ENCODE data around the gene MAGEB17. TPM values are rescaled to one million over a fixed set of nuclear protein-coding genes. Genes with fewer than 3 reads are reported as not detected.
"Not testable (repeated sequence)": the region's sequence is repeated elsewhere in the genome, so short reads cannot be mapped to it uniquely, and the experiment has no call there.

MAGEB17 gene
- total RNA-seq, 2 experiments from 2014 or later, result not detected

DNA sequence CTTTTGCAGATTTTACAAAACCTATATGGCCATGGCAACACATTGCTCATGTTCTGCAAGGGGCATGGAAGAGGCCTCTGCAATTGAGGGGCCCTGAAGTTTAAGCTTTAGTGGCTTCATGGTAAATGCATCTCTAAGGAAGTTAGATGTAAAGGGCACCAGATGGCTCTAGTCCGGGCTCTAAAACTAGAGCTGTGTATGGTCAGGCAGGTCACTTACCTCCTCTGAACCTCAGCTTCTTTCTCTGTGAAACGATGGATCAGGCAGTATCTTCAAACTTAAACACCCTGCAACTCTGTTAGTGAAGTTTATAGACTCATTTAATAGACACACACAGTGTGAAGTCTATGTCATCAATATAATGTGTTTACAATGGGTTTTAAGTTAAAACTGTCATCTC, 10.0 kb downstream of the MAGEB17 start:
- no peaks in the 10 kb centered on the region for H3K4me1 Mint-ChIP-seq
- H3K36me3 Mint-ChIP-seq, result no peaks in the 10 kb centered on the region
- peaks cover 5% of the 10 kb centered on the region for H3K27me3 Mint-ChIP-seq
- H3K27ac Mint-ChIP-seq, result no peak overlapping the region
- H3K4me3 Mint-ChIP-seq, result no peak overlapping the region
- no peak for DNase-seq
- no peaks in the 10 kb centered on the region for H3K9me3 Mint-ChIP-seq

DNA sequence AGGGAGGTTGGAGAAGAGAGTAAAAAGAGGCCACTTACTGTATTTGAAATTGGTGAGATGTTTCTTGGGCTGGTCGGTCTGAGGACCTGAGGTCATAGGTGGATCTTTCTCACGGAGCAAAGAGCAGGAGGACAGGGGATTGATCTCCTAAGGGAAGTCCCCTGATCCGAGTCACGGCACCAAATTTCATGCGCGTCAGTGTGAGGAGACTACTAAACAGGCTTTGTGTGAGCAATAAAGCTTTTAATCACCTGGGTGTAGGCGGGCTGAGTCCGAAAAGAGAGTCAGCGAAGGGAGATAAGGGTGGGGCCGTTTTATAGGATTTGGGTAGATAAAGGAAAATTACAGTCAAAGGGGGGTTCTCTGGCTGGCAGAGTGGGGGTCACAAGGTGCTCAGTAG, 16.6 kb downstream of the MAGEB17 start:
- DNase-seq, H3K36me3 Mint-ChIP-seq, H3K9me3 Mint-ChIP-seq, H3K4me3 Mint-ChIP-seq, H3K27me3 Mint-ChIP-seq, H3K27ac Mint-ChIP-seq, H3K4me1 Mint-ChIP-seq: not testable (repeated sequence)

DNA sequence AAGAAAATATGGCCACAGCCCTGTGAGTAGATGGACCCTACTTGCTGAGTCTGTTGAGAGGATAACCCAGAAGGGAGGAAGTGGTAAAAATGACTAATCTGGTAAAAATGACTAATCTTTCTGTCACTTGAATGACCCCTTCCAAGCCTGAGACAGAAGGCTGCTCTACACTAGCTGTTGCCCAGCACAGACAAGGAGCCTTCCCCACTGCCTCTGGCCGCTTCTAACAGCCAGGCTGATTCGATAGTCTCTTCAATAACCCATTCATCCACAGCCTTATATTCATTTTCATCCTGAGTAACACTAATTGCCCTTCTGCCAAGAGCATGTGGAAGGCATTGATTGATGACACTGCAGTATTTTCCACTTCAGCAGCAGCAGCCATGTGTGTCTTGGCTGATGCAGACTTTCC, 18.4 kb downstream of the MAGEB17 start:
- peaks cover 8% of the 10 kb centered on the region for H3K27me3 Mint-ChIP-seq
- peaks cover 11% of the 10 kb centered on the region for H3K4me1 Mint-ChIP-seq
- H3K4me3 Mint-ChIP-seq, result no peak overlapping the region
- no peak for DNase-seq
- H3K27ac Mint-ChIP-seq, result no peak overlapping the region
- no peaks in the 10 kb centered on the region for H3K9me3 Mint-ChIP-seq
- H3K36me3 Mint-ChIP-seq, result no peaks in the 10 kb centered on the region

- H3K27me3 Mint-ChIP-seq, result peaks cover 5% of the 10 kb centered on the region
- H3K36me3 Mint-ChIP-seq, result no peaks in the 10 kb centered on the region
- no peak overlapping the region for H3K4me3 Mint-ChIP-seq
- H3K4me1 Mint-ChIP-seq, result peaks cover 11% of the 10 kb centered on the region
- DNase-seq, result no peak
- no peak overlapping the region for H3K27ac Mint-ChIP-seq
- H3K9me3 Mint-ChIP-seq, result no peaks in the 10 kb centered on the region
Measured at GRCh38 chrX:16186380-16187007, 19.2 kb downstream of the MAGEB17 start.

- H3K27ac Mint-ChIP-seq, result no peak overlapping the region
- H3K36me3 Mint-ChIP-seq, result no peaks in the 10 kb centered on the region
- no peak for DNase-seq
- H3K4me1 Mint-ChIP-seq, result peaks cover 11% of the 10 kb centered on the region
- H3K9me3 Mint-ChIP-seq, result no peaks in the 10 kb centered on the region
- no peak overlapping the region for H3K4me3 Mint-ChIP-seq
- peaks cover 9% of the 10 kb centered on the region for H3K27me3 Mint-ChIP-seq
Measured at GRCh38 chrX:16187024-16187760, 19.9 kb downstream of the MAGEB17 start.

DNA sequence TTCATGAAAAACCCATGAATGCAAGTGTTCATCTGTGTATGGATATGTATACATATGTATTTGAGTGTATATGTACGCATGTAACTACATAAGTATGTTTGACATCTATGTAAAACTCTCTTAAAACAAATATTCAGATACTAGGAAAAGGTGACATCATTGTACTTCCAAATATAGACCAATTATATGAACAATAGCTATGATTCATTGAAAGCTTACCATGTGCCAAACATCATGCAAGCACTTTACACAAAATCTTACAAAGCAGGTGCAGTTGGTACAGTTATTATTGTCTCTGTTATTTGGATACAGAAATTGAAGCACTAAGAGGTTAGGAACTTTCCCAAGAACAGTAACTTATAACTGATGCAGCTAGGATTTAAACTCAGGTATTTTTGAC, 21.4 kb downstream of the MAGEB17 start:
- H3K27ac Mint-ChIP-seq, result no peak overlapping the region
- H3K27me3 Mint-ChIP-seq, result peaks cover 5% of the 10 kb centered on the region

GRCh38 chrX:16191605-16192004, 24.3 kb downstream of the MAGEB17 start:
- Mint-ChIP-seq H3K4me1 (peaks cover 2% of the 10 kb centered on the region), H3K36me3 (no peaks in the 10 kb centered on the region), H3K4me3 (no peak overlapping the region), H3K27me3 (peaks cover 8% of the 10 kb centered on the region), H3K9me3 (no peaks in the 10 kb centered on the region), H3K27ac (no peak overlapping the region)
- no peak for DNase-seq

More for the DNA sequence above, 21.4 kb downstream of the MAGEB17 start:
- Mint-ChIP-seq H3K9me3 (no peaks in the 10 kb centered on the region), H3K4me1 (peaks cover 11% of the 10 kb centered on the region), H3K4me3 (no peak overlapping the region), H3K36me3 (no peaks in the 10 kb centered on the region)
- DNase-seq, result no peak

GRCh38 chrX:16196829-16197228, 29.5 kb downstream of the MAGEB17 start:
- Mint-ChIP-seq H3K9me3 (no peaks in the 10 kb centered on the region), H3K4me3 (no peak overlapping the region), H3K36me3 (no peaks in the 10 kb centered on the region), H3K27me3 (peaks cover 12% of the 10 kb centered on the region), H3K4me1 (no peaks in the 10 kb centered on the region), H3K27ac (no peak overlapping the region)
- DNase-seq, result no peak

DNA sequence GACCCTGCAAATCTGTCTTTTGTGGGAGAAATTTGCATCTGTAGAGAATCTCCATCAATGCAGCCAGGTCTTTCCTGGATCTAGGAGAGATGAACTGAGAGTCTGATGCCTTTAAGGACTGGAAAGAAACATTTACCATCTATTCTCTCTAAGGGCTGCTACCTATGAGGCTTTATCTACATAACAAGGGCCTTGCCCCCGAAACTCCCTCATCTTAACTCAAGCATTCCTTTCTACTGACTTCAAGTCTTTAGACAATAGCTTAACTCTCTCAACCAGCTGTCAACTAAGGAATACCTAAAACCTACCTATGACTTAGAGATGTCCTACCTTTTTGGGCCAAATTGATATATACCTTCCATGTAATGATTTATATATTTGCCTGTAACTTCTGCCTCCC, 32.1 kb downstream of the MAGEB17 start:
- Mint-ChIP-seq H3K4me1 (no peaks in the 10 kb centered on the region), H3K9me3 (peaks cover 1% of the 10 kb centered on the region), H3K36me3 (no peaks in the 10 kb centered on the region), H3K4me3 (no peak overlapping the region), H3K27me3 (peaks cover 7% of the 10 kb centered on the region), H3K27ac (no peak overlapping the region)
- DNase-seq, result no peak

- peaks cover 4% of the 10 kb centered on the region for H3K27me3 Mint-ChIP-seq
- peaks cover 1% of the 10 kb centered on the region for H3K9me3 Mint-ChIP-seq
- no peak overlapping the region for H3K4me3 Mint-ChIP-seq
- no peaks in the 10 kb centered on the region for H3K36me3 Mint-ChIP-seq
- no peak overlapping the region for H3K27ac Mint-ChIP-seq
- DNase-seq, result no peak
- H3K4me1 Mint-ChIP-seq, result no peaks in the 10 kb centered on the region
Measured at GRCh38 chrX:16202943-16203342, 35.7 kb downstream of the MAGEB17 start.

GRCh38 chrX:16204538-16204937, 37.3 kb downstream of the MAGEB17 start:
- H3K36me3 Mint-ChIP-seq, result no peaks in the 10 kb centered on the region
- H3K27ac Mint-ChIP-seq, result no peak overlapping the region
- peaks cover 1% of the 10 kb centered on the region for H3K9me3 Mint-ChIP-seq
- no peak for DNase-seq
- H3K4me3 Mint-ChIP-seq, result no peak overlapping the region
- H3K4me1 Mint-ChIP-seq, result no peaks in the 10 kb centered on the region
- H3K27me3 Mint-ChIP-seq, result peaks cover 4% of the 10 kb centered on the region

DNA sequence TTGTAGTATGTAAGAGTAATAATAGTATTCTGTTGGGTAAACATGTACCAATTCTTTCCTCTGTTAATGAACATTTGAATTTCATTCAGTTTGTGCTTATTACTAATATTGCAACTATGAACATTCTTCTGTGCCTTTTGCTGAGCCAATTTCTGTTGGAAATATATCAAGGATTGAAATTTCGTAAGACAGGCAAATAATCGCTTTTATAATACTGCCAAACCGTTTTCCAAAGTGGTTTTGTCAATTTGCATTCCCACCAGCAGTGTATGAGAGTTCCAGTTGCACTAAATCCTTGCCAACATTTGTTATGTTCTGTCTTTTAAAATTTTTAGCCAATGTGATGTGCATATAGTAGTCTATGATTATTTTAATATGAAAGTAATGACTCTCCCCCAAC, 38.6 kb downstream of the MAGEB17 start:
- H3K27ac Mint-ChIP-seq, result no peak overlapping the region
- no peaks in the 10 kb centered on the region for H3K36me3 Mint-ChIP-seq
- peaks cover 4% of the 10 kb centered on the region for H3K27me3 Mint-ChIP-seq
- peaks cover 1% of the 10 kb centered on the region for H3K9me3 Mint-ChIP-seq
- DNase-seq, result no peak
- no peaks in the 10 kb centered on the region for H3K4me1 Mint-ChIP-seq
- H3K4me3 Mint-ChIP-seq, result no peak overlapping the region

DNA sequence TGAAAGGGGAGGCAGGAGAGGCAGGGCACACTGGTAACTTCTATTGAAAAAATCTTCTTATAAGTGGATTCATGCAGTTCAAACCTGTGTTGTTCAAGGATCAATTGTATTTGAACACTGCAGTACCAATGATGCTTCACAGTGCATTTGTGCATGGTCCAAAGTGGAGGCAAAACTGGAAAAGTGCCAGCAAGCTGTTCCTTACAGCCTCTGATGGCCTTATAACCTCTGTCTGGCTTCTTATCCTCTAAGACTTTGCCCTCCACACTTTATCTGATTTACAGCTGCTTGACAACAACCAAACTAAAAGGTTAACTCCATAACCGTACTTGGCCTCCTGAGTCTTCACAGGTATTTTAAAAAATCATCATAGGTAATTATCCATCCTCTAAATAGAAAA, 40.4 kb downstream of the MAGEB17 start:
- DNase-seq, result no peak
- no peak overlapping the region for H3K27ac Mint-ChIP-seq

DNA sequence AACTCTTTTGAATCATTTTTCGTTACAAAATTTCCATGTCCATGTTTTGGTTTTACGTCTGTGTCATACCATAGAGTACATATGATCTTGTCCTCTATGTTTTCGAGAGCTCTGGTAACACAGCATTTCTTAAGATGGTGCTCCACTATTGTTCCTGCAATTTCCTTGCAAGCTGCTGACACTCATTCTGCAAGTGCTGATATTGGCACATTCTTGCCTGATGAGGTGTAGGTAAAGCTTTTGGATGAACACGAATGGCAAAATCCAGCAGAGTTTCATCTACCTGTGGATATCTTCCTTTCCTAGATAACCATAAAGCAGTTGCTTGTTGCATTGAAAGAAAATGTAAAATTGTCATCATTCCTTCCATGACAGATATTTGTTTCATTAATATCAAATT, 41.3 kb downstream of the MAGEB17 start:
- Mint-ChIP-seq H3K9me3 (peaks cover 1% of the 10 kb centered on the region), H3K4me1 (no peaks in the 10 kb centered on the region), H3K27me3 (no peaks in the 10 kb centered on the region), H3K4me3 (no peak overlapping the region), H3K27ac (no peak overlapping the region), H3K36me3 (no peaks in the 10 kb centered on the region)
- no peak for DNase-seq

More for the DNA sequence above, 40.4 kb downstream of the MAGEB17 start:
- Mint-ChIP-seq H3K36me3 (no peaks in the 10 kb centered on the region), H3K9me3 (peaks cover 1% of the 10 kb centered on the region), H3K27me3 (no peaks in the 10 kb centered on the region), H3K4me3 (no peak overlapping the region), H3K4me1 (no peaks in the 10 kb centered on the region)

DNA sequence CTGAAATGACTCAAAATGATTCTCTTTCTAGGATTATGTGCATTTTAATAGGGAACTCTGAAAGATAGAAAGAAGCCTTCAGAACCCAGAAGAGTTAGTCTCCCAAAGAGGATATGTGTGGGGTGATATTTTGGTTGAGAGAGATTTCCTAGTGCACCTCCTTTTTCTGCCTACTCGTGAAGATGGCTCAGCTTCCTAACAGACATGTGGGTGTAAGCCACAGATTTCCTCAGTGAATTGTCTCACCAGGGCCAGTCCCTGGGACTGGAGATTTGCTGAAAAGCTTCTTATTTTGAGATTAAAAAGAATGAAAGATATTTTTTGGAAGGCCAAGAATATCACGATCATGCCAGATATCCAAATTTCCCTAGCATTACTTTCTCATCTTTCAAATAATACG, 42.8 kb downstream of the MAGEB17 start:
- Mint-ChIP-seq H3K4me3 (no peak overlapping the region), H3K4me1 (no peaks in the 10 kb centered on the region), H3K9me3 (no peaks in the 10 kb centered on the region), H3K36me3 (no peaks in the 10 kb centered on the region), H3K27me3 (no peaks in the 10 kb centered on the region), H3K27ac (no peak overlapping the region)
- DNase-seq, result no peak

GRCh38 chrX:16212024-16212423, 44.7 kb downstream of the MAGEB17 start:
- no peaks in the 10 kb centered on the region for H3K4me1 Mint-ChIP-seq
- no peaks in the 10 kb centered on the region for H3K9me3 Mint-ChIP-seq
- no peak overlapping the region for H3K27ac Mint-ChIP-seq
- no peak overlapping the region for H3K4me3 Mint-ChIP-seq
- no peaks in the 10 kb centered on the region for H3K36me3 Mint-ChIP-seq
- no peak for DNase-seq
- H3K27me3 Mint-ChIP-seq, result no peaks in the 10 kb centered on the region
